ENCODE data around the gene BSG. TPM values are rescaled to one million over a fixed set of nuclear protein-coding genes. Genes with fewer than 3 reads are reported as not detected.

The BSG gene
- total and polyA plus RNA-seq, 2 experiments from 2014 or later: 957 to 973 TPM

DNA sequence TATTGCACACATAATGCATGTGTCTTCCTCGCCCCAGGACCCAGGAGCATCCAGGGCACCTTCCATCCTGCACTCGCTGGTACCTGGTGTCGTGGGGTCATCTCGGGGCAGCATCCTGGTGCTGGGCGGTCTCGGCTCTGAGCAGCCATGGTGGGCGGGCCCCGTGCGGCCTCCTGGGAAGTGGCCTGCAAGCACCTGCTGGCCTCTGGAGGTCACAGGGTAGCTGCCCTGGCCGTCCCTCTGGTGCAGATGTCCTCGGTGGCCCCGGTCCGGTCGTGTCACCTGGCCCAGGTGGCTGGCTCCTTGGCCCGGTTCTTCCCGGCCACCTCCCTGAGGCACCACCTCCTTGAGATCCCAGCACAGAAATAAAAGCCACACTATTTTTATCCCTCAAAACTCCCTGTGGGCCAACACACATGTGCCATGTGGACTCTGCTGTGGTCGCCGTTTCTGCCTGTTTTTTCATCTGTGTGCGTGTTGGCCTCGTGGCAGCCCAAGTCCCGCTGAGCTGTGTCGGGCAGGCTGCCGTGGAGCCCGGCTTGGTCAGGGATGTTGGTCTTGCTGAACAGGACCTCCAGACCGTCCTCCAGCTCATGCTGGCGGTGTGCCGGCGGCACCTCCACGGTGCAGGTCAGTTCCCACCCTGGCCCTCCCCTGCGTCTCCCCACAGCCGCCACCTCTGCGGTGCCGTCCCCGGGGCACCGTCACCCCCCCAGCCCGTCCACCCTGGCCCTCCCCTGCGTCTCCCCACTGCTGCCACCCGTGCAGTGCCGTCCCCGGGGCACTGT lies 33.6 kb upstream of the BSG start:
- H3K36me3 Mint-ChIP-seq (ENCODE audit: low read depth): peaks cover 25% of the 10 kb centered on the region
- DNase-seq (ENCODE audit: low spot score) (no peak), ATAC-seq (no peak)
- H3K79me2 ChIP-seq (replicated peaks; ENCODE audit: insufficient read depth): peaks cover 8% of the 10 kb centered on the region
- 0 out of 2 replicates have a peak, but pooled peaks cover 9% of the 10 kb centered on the region for H3F3A ChIP-seq (replicated peaks; ENCODE audit: low read depth)
- no peaks in the 10 kb centered on the region for H3K9me2 ChIP-seq (ENCODE audit: insufficient read depth)
- H4K20me1 ChIP-seq (replicated peaks; ENCODE audit: insufficient read depth): peaks cover 9% of the 10 kb centered on the region
- H2AFZ ChIP-seq: no peak overlapping the region
- H3K4me3 ChIP-seq: no peak overlapping the region
- no peaks in the 10 kb centered on the region for H3K27me3 ChIP-seq (ENCODE audit: insufficient read depth)
- no peaks in the 10 kb centered on the region for H3K4me1 Mint-ChIP-seq
- H3K4me3 Mint-ChIP-seq: no peak overlapping the region
- H3K27me3 Mint-ChIP-seq (ENCODE audit: insufficient read depth, low read depth, poor library complexity): peaks cover 6% of the 10 kb centered on the region
- H3K4me1 ChIP-seq (ENCODE audit: insufficient read depth): no peaks in the 10 kb centered on the region
- no peak overlapping the region for H3K27ac Mint-ChIP-seq
- TF ChIP-seq, protein P1, sequence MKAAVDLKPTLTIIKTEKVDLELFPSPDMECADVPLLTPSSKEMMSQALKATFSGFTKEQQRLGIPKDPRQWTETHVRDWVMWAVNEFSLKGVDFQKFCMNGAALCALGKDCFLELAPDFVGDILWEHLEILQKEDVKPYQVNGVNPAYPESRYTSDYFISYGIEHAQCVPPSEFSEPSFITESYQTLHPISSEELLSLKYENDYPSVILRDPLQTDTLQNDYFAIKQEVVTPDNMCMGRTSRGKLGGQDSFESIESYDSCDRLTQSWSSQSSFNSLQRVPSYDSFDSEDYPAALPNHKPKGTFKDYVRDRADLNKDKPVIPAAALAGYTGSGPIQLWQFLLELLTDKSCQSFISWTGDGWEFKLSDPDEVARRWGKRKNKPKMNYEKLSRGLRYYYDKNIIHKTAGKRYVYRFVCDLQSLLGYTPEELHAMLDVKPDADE (IDR thresholded peaks at IDR 0.05): no peak
- TF ChIP-seq JUNB (IDR thresholded peaks at IDR 0.05; ENCODE audit: unreplicated experiment) (no peak), STAT1 (IDR thresholded peaks at IDR 0.05; ENCODE audit: unreplicated experiment) (no peak), EZH2phosphoT487 (IDR thresholded peaks at IDR 0.05; ENCODE audit: unreplicated experiment) (no peak), POLR2AphosphoS5 (IDR thresholded peaks at IDR 0.05; ENCODE audit: low read depth) (no peak), CREB1 (CRISPR knock-in tag; IDR thresholded peaks at IDR 0.05; ENCODE audit: low read depth) (no peak), NANOG (IDR thresholded peaks at IDR 0.05; ENCODE audit: borderline replicate concordance) (no peak), ZNF114 (CRISPR knock-in tag; IDR thresholded peaks at IDR 0.05) (no peak), EZH2 (IDR thresholded peaks at IDR 0.05; ENCODE audit: low read depth, unreplicated experiment) (no peak), ZNF331 (CRISPR knock-in tag; IDR thresholded peaks at IDR 0.05; ENCODE audit: low read depth) (no peak)
- TF ChIP-seq, protein P2, sequence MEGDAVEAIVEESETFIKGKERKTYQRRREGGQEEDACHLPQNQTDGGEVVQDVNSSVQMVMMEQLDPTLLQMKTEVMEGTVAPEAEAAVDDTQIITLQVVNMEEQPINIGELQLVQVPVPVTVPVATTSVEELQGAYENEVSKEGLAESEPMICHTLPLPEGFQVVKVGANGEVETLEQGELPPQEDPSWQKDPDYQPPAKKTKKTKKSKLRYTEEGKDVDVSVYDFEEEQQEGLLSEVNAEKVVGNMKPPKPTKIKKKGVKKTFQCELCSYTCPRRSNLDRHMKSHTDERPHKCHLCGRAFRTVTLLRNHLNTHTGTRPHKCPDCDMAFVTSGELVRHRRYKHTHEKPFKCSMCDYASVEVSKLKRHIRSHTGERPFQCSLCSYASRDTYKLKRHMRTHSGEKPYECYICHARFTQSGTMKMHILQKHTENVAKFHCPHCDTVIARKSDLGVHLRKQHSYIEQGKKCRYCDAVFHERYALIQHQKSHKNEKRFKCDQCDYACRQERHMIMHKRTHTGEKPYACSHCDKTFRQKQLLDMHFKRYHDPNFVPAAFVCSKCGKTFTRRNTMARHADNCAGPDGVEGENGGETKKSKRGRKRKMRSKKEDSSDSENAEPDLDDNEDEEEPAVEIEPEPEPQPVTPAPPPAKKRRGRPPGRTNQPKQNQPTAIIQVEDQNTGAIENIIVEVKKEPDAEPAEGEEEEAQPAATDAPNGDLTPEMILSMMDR (conservative IDR thresholded peaks at IDR 0.05; ENCODE audit: low read depth in 2 of 2): no peak
- TF ChIP-seq, protein P3, sequence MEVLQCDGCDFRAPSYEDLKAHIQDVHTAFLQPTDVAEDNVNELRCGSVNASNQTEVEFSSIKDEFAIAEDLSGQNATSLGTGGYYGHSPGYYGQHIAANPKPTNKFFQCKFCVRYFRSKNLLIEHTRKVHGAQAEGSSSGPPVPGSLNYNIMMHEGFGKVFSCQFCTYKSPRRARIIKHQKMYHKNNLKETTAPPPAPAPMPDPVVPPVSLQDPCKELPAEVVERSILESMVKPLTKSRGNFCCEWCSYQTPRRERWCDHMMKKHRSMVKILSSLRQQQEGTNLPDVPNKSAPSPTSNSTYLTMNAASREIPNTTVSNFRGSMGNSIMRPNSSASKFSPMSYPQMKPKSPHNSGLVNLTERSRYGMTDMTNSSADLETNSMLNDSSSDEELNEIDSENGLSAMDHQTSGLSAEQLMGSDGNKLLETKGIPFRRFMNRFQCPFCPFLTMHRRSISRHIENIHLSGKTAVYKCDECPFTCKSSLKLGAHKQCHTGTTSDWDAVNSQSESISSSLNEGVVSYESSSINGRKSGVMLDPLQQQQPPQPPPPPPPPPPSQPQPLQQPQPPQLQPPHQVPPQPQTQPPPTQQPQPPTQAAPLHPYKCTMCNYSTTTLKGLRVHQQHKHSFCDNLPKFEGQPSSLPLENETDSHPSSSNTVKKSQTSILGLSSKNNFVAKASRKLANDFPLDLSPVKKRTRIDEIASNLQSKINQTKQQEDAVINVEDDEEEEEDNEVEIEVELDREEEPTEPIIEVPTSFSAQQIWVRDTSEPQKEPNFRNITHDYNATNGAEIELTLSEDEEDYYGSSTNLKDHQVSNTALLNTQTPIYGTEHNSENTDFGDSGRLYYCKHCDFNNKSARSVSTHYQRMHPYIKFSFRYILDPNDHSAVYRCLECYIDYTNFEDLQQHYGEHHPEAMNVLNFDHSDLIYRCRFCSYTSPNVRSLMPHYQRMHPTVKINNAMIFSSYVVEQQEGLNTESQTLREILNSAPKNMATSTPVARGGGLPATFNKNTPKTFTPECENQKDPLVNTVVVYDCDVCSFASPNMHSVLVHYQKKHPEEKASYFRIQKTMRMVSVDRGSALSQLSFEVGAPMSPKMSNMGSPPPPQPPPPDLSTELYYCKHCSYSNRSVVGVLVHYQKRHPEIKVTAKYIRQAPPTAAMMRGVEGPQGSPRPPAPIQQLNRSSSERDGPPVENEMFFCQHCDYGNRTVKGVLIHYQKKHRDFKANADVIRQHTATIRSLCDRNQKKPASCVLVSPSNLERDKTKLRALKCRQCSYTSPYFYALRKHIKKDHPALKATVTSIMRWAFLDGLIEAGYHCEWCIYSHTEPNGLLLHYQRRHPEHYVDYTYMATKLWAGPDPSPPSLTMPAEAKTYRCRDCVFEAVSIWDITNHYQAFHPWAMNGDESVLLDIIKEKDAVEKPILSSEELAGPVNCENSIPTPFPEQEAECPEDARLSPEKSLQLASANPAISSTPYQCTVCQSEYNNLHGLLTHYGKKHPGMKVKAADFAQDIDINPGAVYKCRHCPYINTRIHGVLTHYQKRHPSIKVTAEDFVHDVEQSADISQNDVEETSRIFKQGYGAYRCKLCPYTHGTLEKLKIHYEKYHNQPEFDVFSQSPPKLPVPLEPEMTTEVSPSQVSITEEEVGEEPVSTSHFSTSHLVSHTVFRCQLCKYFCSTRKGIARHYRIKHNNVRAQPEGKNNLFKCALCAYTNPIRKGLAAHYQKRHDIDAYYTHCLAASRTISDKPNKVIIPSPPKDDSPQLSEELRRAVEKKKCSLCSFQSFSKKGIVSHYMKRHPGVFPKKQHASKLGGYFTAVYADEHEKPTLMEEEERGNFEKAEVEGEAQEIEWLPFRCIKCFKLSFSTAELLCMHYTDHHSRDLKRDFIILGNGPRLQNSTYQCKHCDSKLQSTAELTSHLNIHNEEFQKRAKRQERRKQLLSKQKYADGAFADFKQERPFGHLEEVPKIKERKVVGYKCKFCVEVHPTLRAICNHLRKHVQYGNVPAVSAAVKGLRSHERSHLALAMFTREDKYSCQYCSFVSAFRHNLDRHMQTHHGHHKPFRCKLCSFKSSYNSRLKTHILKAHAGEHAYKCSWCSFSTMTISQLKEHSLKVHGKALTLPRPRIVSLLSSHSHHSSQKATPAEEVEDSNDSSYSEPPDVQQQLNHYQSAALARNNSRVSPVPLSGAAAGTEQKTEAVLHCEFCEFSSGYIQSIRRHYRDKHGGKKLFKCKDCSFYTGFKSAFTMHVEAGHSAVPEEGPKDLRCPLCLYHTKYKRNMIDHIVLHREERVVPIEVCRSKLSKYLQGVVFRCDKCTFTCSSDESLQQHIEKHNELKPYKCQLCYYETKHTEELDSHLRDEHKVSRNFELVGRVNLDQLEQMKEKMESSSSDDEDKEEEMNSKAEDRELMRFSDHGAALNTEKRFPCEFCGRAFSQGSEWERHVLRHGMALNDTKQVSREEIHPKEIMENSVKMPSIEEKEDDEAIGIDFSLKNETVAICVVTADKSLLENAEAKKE (CRISPR knock-in tag; IDR thresholded peaks at IDR 0.05): no peak
- TF ChIP-seq, protein P4, sequence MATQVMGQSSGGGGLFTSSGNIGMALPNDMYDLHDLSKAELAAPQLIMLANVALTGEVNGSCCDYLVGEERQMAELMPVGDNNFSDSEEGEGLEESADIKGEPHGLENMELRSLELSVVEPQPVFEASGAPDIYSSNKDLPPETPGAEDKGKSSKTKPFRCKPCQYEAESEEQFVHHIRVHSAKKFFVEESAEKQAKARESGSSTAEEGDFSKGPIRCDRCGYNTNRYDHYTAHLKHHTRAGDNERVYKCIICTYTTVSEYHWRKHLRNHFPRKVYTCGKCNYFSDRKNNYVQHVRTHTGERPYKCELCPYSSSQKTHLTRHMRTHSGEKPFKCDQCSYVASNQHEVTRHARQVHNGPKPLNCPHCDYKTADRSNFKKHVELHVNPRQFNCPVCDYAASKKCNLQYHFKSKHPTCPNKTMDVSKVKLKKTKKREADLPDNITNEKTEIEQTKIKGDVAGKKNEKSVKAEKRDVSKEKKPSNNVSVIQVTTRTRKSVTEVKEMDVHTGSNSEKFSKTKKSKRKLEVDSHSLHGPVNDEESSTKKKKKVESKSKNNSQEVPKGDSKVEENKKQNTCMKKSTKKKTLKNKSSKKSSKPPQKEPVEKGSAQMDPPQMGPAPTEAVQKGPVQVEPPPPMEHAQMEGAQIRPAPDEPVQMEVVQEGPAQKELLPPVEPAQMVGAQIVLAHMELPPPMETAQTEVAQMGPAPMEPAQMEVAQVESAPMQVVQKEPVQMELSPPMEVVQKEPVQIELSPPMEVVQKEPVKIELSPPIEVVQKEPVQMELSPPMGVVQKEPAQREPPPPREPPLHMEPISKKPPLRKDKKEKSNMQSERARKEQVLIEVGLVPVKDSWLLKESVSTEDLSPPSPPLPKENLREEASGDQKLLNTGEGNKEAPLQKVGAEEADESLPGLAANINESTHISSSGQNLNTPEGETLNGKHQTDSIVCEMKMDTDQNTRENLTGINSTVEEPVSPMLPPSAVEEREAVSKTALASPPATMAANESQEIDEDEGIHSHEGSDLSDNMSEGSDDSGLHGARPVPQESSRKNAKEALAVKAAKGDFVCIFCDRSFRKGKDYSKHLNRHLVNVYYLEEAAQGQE (IDR thresholded peaks at IDR 0.05; ENCODE audit: unreplicated experiment): no peak
- H3K4me2 ChIP-seq: no peak overlapping the region
- H3K27ac ChIP-seq (ENCODE audit: low read depth): no peak overlapping the region
- no peaks in the 10 kb centered on the region; the same call in 1 of the 2 replicates for H3K36me3 ChIP-seq (ENCODE audit: insufficient read depth)
- H3K9me3 Mint-ChIP-seq: no peaks in the 10 kb centered on the region; the same call in 2 of the 3 replicates
